HL-60 (cell line): ENCODE data around the gene HDAC8.

Experiments used
- DNase-seq, 2 experiments: peaks; one replicate each; pipeline ENCODE4 v3.0.0-alpha.2; 2010 to 2020; ENCODE audit warnings: low read depth in 1 of 2, low spot score in 1 of 2
- H3K27ac ChIP-seq: fragments of 250-450 bp; sonication (Bioruptor Pico); replicated peaks from 2 replicates; pipeline ENCODE4 v1.5.1; 2020; ENCODE audit warnings: mild to moderate bottlenecking, moderate library complexity
- H3K27me3 ChIP-seq: fragments of 250-450 bp; sonication (Bioruptor Pico); 2 replicates; pipeline ENCODE4 v1.5.1; 2021; ENCODE audit warnings: mild to moderate bottlenecking, moderate library complexity; ENCODE audit not compliant: insufficient read depth, poor library complexity, severe bottlenecking
- H3K4me3 ChIP-seq: replicated peaks from 2 replicates; pipeline ENCODE4 v1.5.1; 2011; ENCODE audit warnings: mild to moderate bottlenecking, control low read depth, low read length; ENCODE audit not compliant: insufficient read depth
- CTCF ChIP-seq: IDR thresholded peaks from one replicate; pipeline ENCODE4 v1.5.1; 2011; ENCODE audit warnings: low read length, control low read depth, inconsistent platforms; ENCODE audit not compliant: insufficient read depth
- GABPA ChIP-seq: IDR thresholded peaks from 2 replicates; pipeline ENCODE4 v1.6.1; 2012; ENCODE audit warnings: low read depth
- POLR2AphosphoS5 ChIP-seq: IDR thresholded peaks from 2 replicates; pipeline ENCODE4 v1.6.1; 2012; ENCODE audit warnings: low read depth
- REST ChIP-seq: IDR thresholded peaks from 2 replicates; pipeline ENCODE4 v1.6.1; 2012; ENCODE audit warnings: low read depth; ENCODE audit not compliant: insufficient replicate concordance
- SPI1 ChIP-seq: IDR thresholded peaks from 2 replicates; pipeline ENCODE4 v1.6.1; 2012; ENCODE audit warnings: low read depth, mild to moderate bottlenecking, borderline replicate concordance

The HDAC8 gene

GRCh38 chrX:72366701-72367454, 205.8 kb downstream of the HDAC8 start:
- Histone ChIP-seq H3K27ac (no peak overlapping the region), H3K4me3 (no peak overlapping the region), H3K27me3 (no peaks in the 10 kb centered on the region)
- no peak for DNase-seq
- TF ChIP-seq SPI1, result no peak
- no peak for TF ChIP-seq POLR2AphosphoS5
- no peak for TF ChIP-seq REST
- no peak for TF ChIP-seq CTCF
- no peak for TF ChIP-seq GABPA

- no peaks in the 10 kb centered on the region for H3K27me3 ChIP-seq
Observed at GRCh38 chrX:72366178-72366577, 206.5 kb downstream of the HDAC8 start.

More at GRCh38 chrX:72366178-72366577, 206.5 kb downstream of the HDAC8 start:
- DNase-seq, result no peak
- Histone ChIP-seq H3K4me3 (no peak overlapping the region), H3K27ac (no peak overlapping the region)
- TF ChIP-seq CTCF (no peak), GABPA (no peak), SPI1 (no peak), POLR2AphosphoS5 (no peak), REST (no peak)
